ENCODE data around the gene PPP2R2C.

Gene PPP2R2C

GRCh38 chr4:6378493-6379445 is 93.6 kb downstream of the PPP2R2C start:
- DNase-seq (ENCODE audit: low read depth, low spot score), result no peak
- Histone ChIP-seq H3K4me3 (ENCODE audit: insufficient read length, low read depth) (no peak overlapping the region), H3K36me3 (ENCODE audit: insufficient read depth, insufficient read length, low read length) (no peaks in the 10 kb centered on the region), H3K27me3 (ENCODE audit: insufficient read depth, insufficient read length) (no peaks in the 10 kb centered on the region), H3K4me1 (ENCODE audit: insufficient read depth, insufficient read length) (peaks cover 21% of the 10 kb centered on the region), H3K9ac (ENCODE audit: insufficient read length, low read depth) (no peak overlapping the region), H3K9me3 (ENCODE audit: insufficient read depth, low read length) (no peaks in the 10 kb centered on the region)
- TF ChIP-seq ZNF274 (IDR thresholded peaks at IDR 0.05; ENCODE audit: low read depth, low read length), result no peak
- TF ChIP-seq YY1 (IDR thresholded peaks at IDR 0.05; ENCODE audit: insufficient read depth, insufficient read length), result no peak
- no peak for TF ChIP-seq SUZ12 (IDR thresholded peaks at IDR 0.05; ENCODE audit: extremely low read depth, insufficient read depth, insufficient read length)

- H3K4me1 ChIP-seq (ENCODE audit: insufficient read depth, insufficient read length), result peaks cover 21% of the 10 kb centered on the region
- TF ChIP-seq ZNF274 (IDR thresholded peaks at IDR 0.05; ENCODE audit: low read depth, low read length) (no peak), SUZ12 (IDR thresholded peaks at IDR 0.05; ENCODE audit: extremely low read depth, insufficient read depth, insufficient read length) (no peak), YY1 (IDR thresholded peaks at IDR 0.05; ENCODE audit: insufficient read depth, insufficient read length) (no peak)
- H3K9me3 ChIP-seq (ENCODE audit: insufficient read depth, low read length), result no peaks in the 10 kb centered on the region
- H3K27me3 ChIP-seq (ENCODE audit: insufficient read depth, insufficient read length), result no peaks in the 10 kb centered on the region
- no peaks in the 10 kb centered on the region for H3K36me3 ChIP-seq (ENCODE audit: insufficient read depth, insufficient read length, low read length)
- H3K4me3 ChIP-seq (ENCODE audit: insufficient read length, low read depth), result no peak overlapping the region
- peak overlapping the region; percentile 11 for H3K9ac ChIP-seq (ENCODE audit: insufficient read length, low read depth)
- DNase-seq (ENCODE audit: low read depth, low spot score), result no peak
Observed at GRCh38 chr4:6377626-6378492, 94.6 kb downstream of the PPP2R2C start.

GRCh38 chr4:6375620-6376295 is 96.7 kb downstream of the PPP2R2C start:
- DNase-seq (ENCODE audit: low read depth, low spot score), result no peak
- Histone ChIP-seq H3K9me3 (ENCODE audit: insufficient read depth, low read length) (no peaks in the 10 kb centered on the region), H3K27me3 (ENCODE audit: insufficient read depth, insufficient read length) (no peaks in the 10 kb centered on the region), H3K4me3 (ENCODE audit: insufficient read length, low read depth) (no peak overlapping the region), H3K9ac (ENCODE audit: insufficient read length, low read depth) (no peak overlapping the region), H3K4me1 (ENCODE audit: insufficient read depth, insufficient read length) (peaks cover 17% of the 10 kb centered on the region), H3K36me3 (ENCODE audit: insufficient read depth, insufficient read length, low read length) (no peaks in the 10 kb centered on the region)
- TF ChIP-seq ZNF274 (IDR thresholded peaks at IDR 0.05; ENCODE audit: low read depth, low read length) (no peak), YY1 (IDR thresholded peaks at IDR 0.05; ENCODE audit: insufficient read depth, insufficient read length) (no peak), SUZ12 (IDR thresholded peaks at IDR 0.05; ENCODE audit: extremely low read depth, insufficient read depth, insufficient read length) (no peak)

GRCh38 chr4:6374575-6374974 is 97.8 kb downstream of the PPP2R2C start:
- H3K4me1 ChIP-seq (ENCODE audit: insufficient read depth, insufficient read length), result peaks cover 14% of the 10 kb centered on the region
- H3K36me3 ChIP-seq (ENCODE audit: insufficient read depth, insufficient read length, low read length), result no peaks in the 10 kb centered on the region
- H3K9ac ChIP-seq (ENCODE audit: insufficient read length, low read depth), result no peak overlapping the region
- H3K9me3 ChIP-seq (ENCODE audit: insufficient read depth, low read length), result no peaks in the 10 kb centered on the region
- DNase-seq (ENCODE audit: low read depth, low spot score), result no peak
- H3K27me3 ChIP-seq (ENCODE audit: insufficient read depth, insufficient read length), result no peaks in the 10 kb centered on the region
- no peak for TF ChIP-seq ZNF274 (IDR thresholded peaks at IDR 0.05; ENCODE audit: low read depth, low read length)
- no peak for TF ChIP-seq SUZ12 (IDR thresholded peaks at IDR 0.05; ENCODE audit: extremely low read depth, insufficient read depth, insufficient read length)
- TF ChIP-seq YY1 (IDR thresholded peaks at IDR 0.05; ENCODE audit: insufficient read depth, insufficient read length), result no peak
- H3K4me3 ChIP-seq (ENCODE audit: insufficient read length, low read depth), result no peak overlapping the region

- peaks cover under 1% of the 10 kb centered on the region for H3K27me3 ChIP-seq (ENCODE audit: insufficient read depth, insufficient read length)
- DNase-seq (ENCODE audit: low read depth, low spot score), result no peak
- no peaks in the 10 kb centered on the region for H3K36me3 ChIP-seq (ENCODE audit: insufficient read depth, insufficient read length, low read length)
- H3K9me3 ChIP-seq (ENCODE audit: insufficient read depth, low read length), result no peaks in the 10 kb centered on the region
- H3K9ac ChIP-seq (ENCODE audit: insufficient read length, low read depth), result no peak overlapping the region
- TF ChIP-seq YY1 (IDR thresholded peaks at IDR 0.05; ENCODE audit: insufficient read depth, insufficient read length) (no peak), SUZ12 (IDR thresholded peaks at IDR 0.05; ENCODE audit: extremely low read depth, insufficient read depth, insufficient read length) (no peak), ZNF274 (IDR thresholded peaks at IDR 0.05; ENCODE audit: low read depth, low read length) (no peak)
- no peak overlapping the region for H3K4me3 ChIP-seq (ENCODE audit: insufficient read length, low read depth)
- H3K4me1 ChIP-seq (ENCODE audit: insufficient read depth, insufficient read length), result peaks cover 16% of the 10 kb centered on the region
Observed at GRCh38 chr4:6373541-6374410, 98.6 kb downstream of the PPP2R2C start.

All from NT2/D1 (cell line).